Stimulated activated naive B cell treated with anti-CD40 and anti-IgM and Interleukin-4, amounts not matched to agents 10 μg/mL and 1 μg/mL and 100 μg/mL, for 72 hours (primary cell): Measurements from ENCODE around the gene NCKAP5.

Experiments used
- ATAC-seq, 2 donors: fragments of 150-1000 bp; cut with Tn5 transposase; replicated peaks; 2 replicates each; pipeline ENCODE4 v1.10.0; 2021; ENCODE audit warnings: moderate library complexity in 1 of 2
- DNase-seq: peaks from one replicate; pipeline ENCODE4 v3.0.0; 2021
- H3K27ac Mint-ChIP-seq: one replicate; pipeline ENCODE4 v1.8.0; 2022; ENCODE audit warnings: mild to moderate bottlenecking, mixed read lengths
- H3K27me3 Mint-ChIP-seq, 2 donors: one replicate each; pipeline ENCODE4 v1.8.0; 2022; ENCODE audit warnings: mixed read lengths in 2 of 2
- H3K36me3 Mint-ChIP-seq, 2 donors: one replicate each; pipeline ENCODE4 v1.8.0; 2022; ENCODE audit warnings: mixed read lengths in 2 of 2, mild to moderate bottlenecking in 1 of 2
- H3K4me1 Mint-ChIP-seq, 2 donors: one replicate each; pipeline ENCODE4 v1.8.0; 2022; ENCODE audit warnings: mixed read lengths in 2 of 2, mild to moderate bottlenecking in 1 of 2
- H3K4me3 Mint-ChIP-seq, 2 donors: one replicate each; pipeline ENCODE4 v1.8.0; 2022; ENCODE audit warnings: mild to moderate bottlenecking in 2 of 2, mixed read lengths in 2 of 2, moderate library complexity in 1 of 2
- H3K9me3 Mint-ChIP-seq, 2 donors: one replicate each; pipeline ENCODE4 v1.8.0; 2022; ENCODE audit warnings: mixed read lengths in 2 of 2, mild to moderate bottlenecking in 1 of 2

Gene NCKAP5

GRCh38 chr2:133415210-133415876, 152.9 kb downstream of the NCKAP5 start:
- H3K4me3 Mint-ChIP-seq: no peak overlapping the region
- H3K27ac Mint-ChIP-seq: no peak overlapping the region
- H3K36me3 Mint-ChIP-seq: no peaks in the 10 kb centered on the region
- DNase-seq (no peak), ATAC-seq (no peak)
- H3K4me1 Mint-ChIP-seq: no peaks in the 10 kb centered on the region
- H3K9me3 Mint-ChIP-seq: peaks cover 0 to 3% of the 10 kb centered on the region in 2 donors
- peaks cover 0 to 8% of the 10 kb centered on the region in 2 donors for H3K27me3 Mint-ChIP-seq

- no peak overlapping the region for H3K4me3 Mint-ChIP-seq
- no peaks in the 10 kb centered on the region for H3K36me3 Mint-ChIP-seq
- H3K4me1 Mint-ChIP-seq: no peaks in the 10 kb centered on the region
- DNase-seq (no peak), ATAC-seq (no peak)
- H3K27me3 Mint-ChIP-seq: peaks cover 0 to 8% of the 10 kb centered on the region in 2 donors
- peaks cover 0 to 3% of the 10 kb centered on the region in 2 donors for H3K9me3 Mint-ChIP-seq
- no peak overlapping the region for H3K27ac Mint-ChIP-seq
Observed at GRCh38 chr2:133414486-133415209, 153.6 kb downstream of the NCKAP5 start.

GRCh38 chr2:133413863-133414262, 154.4 kb downstream of the NCKAP5 start:
- H3K36me3 Mint-ChIP-seq: no peaks in the 10 kb centered on the region
- peaks cover 0 to 3% of the 10 kb centered on the region in 2 donors for H3K9me3 Mint-ChIP-seq
- H3K4me3 Mint-ChIP-seq: no peak overlapping the region
- H3K27ac Mint-ChIP-seq: no peak overlapping the region
- ATAC-seq: no peak
- H3K4me1 Mint-ChIP-seq: no peaks in the 10 kb centered on the region
- peaks cover 0 to 8% of the 10 kb centered on the region in 2 donors for H3K27me3 Mint-ChIP-seq
- DNase-seq: no peak

GRCh38 chr2:133412694-133413093, 155.6 kb downstream of the NCKAP5 start:
- Mint-ChIP-seq H3K27ac (no peak overlapping the region), H3K9me3 (peaks cover 0 to 3% of the 10 kb centered on the region in 2 donors), H3K4me1 (no peaks in the 10 kb centered on the region), H3K27me3 (peaks cover 0 to 8% of the 10 kb centered on the region in 2 donors), H3K4me3 (no peak overlapping the region), H3K36me3 (no peaks in the 10 kb centered on the region)
- DNase-seq (no peak), ATAC-seq (no peak)

GRCh38 chr2:133411857-133412256, 156.4 kb downstream of the NCKAP5 start:
- H3K27ac Mint-ChIP-seq: no peak overlapping the region
- no peak for ATAC-seq
- no peaks in the 10 kb centered on the region for H3K4me1 Mint-ChIP-seq
- DNase-seq: no peak
- no peaks in the 10 kb centered on the region for H3K36me3 Mint-ChIP-seq
- H3K9me3 Mint-ChIP-seq: no peaks in the 10 kb centered on the region
- H3K4me3 Mint-ChIP-seq: no peak overlapping the region
- H3K27me3 Mint-ChIP-seq: no peaks in the 10 kb centered on the region

GRCh38 chr2:133411101-133411500, 157.2 kb downstream of the NCKAP5 start:
- Mint-ChIP-seq H3K4me3 (no peak overlapping the region), H3K9me3 (no peaks in the 10 kb centered on the region)
- no peak for ATAC-seq

GRCh38 chr2:133409581-133410285, 158.5 kb downstream of the NCKAP5 start:
- H3K4me3 Mint-ChIP-seq: no peak overlapping the region
- H3K4me1 Mint-ChIP-seq: no peaks in the 10 kb centered on the region
- H3K27me3 Mint-ChIP-seq: no peaks in the 10 kb centered on the region
- DNase-seq (no peak), ATAC-seq (no peak)
- H3K27ac Mint-ChIP-seq: no peak overlapping the region
- H3K9me3 Mint-ChIP-seq: no peaks in the 10 kb centered on the region
- H3K36me3 Mint-ChIP-seq: no peaks in the 10 kb centered on the region

More at GRCh38 chr2:133411101-133411500, 157.2 kb downstream of the NCKAP5 start:
- H3K4me1 Mint-ChIP-seq: no peaks in the 10 kb centered on the region
- DNase-seq: no peak
- H3K36me3 Mint-ChIP-seq: no peaks in the 10 kb centered on the region
- no peaks in the 10 kb centered on the region for H3K27me3 Mint-ChIP-seq
- H3K27ac Mint-ChIP-seq: no peak overlapping the region

GRCh38 chr2:133408671-133409070, 159.6 kb downstream of the NCKAP5 start:
- ATAC-seq (no peak), DNase-seq (no peak)
- no peaks in the 10 kb centered on the region for H3K27me3 Mint-ChIP-seq
- H3K4me1 Mint-ChIP-seq: no peaks in the 10 kb centered on the region
- no peak overlapping the region for H3K27ac Mint-ChIP-seq
- H3K9me3 Mint-ChIP-seq: no peaks in the 10 kb centered on the region
- H3K4me3 Mint-ChIP-seq: no peak overlapping the region
- no peaks in the 10 kb centered on the region for H3K36me3 Mint-ChIP-seq

GRCh38 chr2:133407341-133407740, 160.9 kb downstream of the NCKAP5 start:
- no peak overlapping the region for H3K4me3 Mint-ChIP-seq
- H3K27me3 Mint-ChIP-seq: no peaks in the 10 kb centered on the region
- no peak overlapping the region for H3K27ac Mint-ChIP-seq
- H3K36me3 Mint-ChIP-seq: no peaks in the 10 kb centered on the region
- no peaks in the 10 kb centered on the region for H3K9me3 Mint-ChIP-seq
- no peak for DNase-seq
- H3K4me1 Mint-ChIP-seq: no peaks in the 10 kb centered on the region
- ATAC-seq: no peak

- ATAC-seq: no peak
- DNase-seq: no peak
- H3K27me3 Mint-ChIP-seq: no peaks in the 10 kb centered on the region
- no peak overlapping the region for H3K27ac Mint-ChIP-seq
- H3K9me3 Mint-ChIP-seq: no peaks in the 10 kb centered on the region
- H3K4me1 Mint-ChIP-seq: no peaks in the 10 kb centered on the region
- H3K4me3 Mint-ChIP-seq: no peak overlapping the region
- no peaks in the 10 kb centered on the region for H3K36me3 Mint-ChIP-seq
Observed at GRCh38 chr2:133405252-133405651, 163.0 kb downstream of the NCKAP5 start.

GRCh38 chr2:133400411-133400810, 167.9 kb downstream of the NCKAP5 start:
- Mint-ChIP-seq H3K4me3 (no peak overlapping the region), H3K27ac (no peak overlapping the region), H3K4me1 (no peaks in the 10 kb centered on the region), H3K36me3 (no peaks in the 10 kb centered on the region), H3K27me3 (no peaks in the 10 kb centered on the region), H3K9me3 (no peaks in the 10 kb centered on the region)
- DNase-seq: no peak
- ATAC-seq: no peak

- Mint-ChIP-seq H3K9me3 (peaks cover 3 to 6% of the 10 kb centered on the region in 2 donors), H3K36me3 (peaks cover 0 to 3% of the 10 kb centered on the region in 2 donors), H3K4me1 (no peaks in the 10 kb centered on the region), H3K27me3 (no peaks in the 10 kb centered on the region), H3K4me3 (no peak overlapping the region), H3K27ac (no peak overlapping the region)
- DNase-seq (no peak), ATAC-seq (no peak)
Observed at GRCh38 chr2:133393895-133394294, 174.4 kb downstream of the NCKAP5 start.

- no peak overlapping the region for H3K27ac Mint-ChIP-seq
- no peak overlapping the region for H3K4me3 Mint-ChIP-seq
- no peak for ATAC-seq
- H3K36me3 Mint-ChIP-seq: peaks cover 0 to 3% of the 10 kb centered on the region in 2 donors
- H3K4me1 Mint-ChIP-seq: no peaks in the 10 kb centered on the region
- DNase-seq: no peak
- H3K27me3 Mint-ChIP-seq: no peaks in the 10 kb centered on the region
- peaks cover 3 to 10% of the 10 kb centered on the region in 2 donors for H3K9me3 Mint-ChIP-seq
Observed at GRCh38 chr2:133390156-133390555, 178.1 kb downstream of the NCKAP5 start.

- Mint-ChIP-seq H3K4me3 (no peak overlapping the region), H3K27me3 (no peaks in the 10 kb centered on the region), H3K9me3 (peaks cover 3 to 9% of the 10 kb centered on the region in 2 donors), H3K36me3 (peaks cover 0 to 3% of the 10 kb centered on the region in 2 donors), H3K27ac (no peak overlapping the region), H3K4me1 (no peaks in the 10 kb centered on the region)
- ATAC-seq: no peak
- DNase-seq: no peak
Observed at GRCh38 chr2:133389569-133389968, 178.7 kb downstream of the NCKAP5 start.

- no peak overlapping the region for H3K4me3 Mint-ChIP-seq
Observed at GRCh38 chr2:133382566-133382965, 185.7 kb downstream of the NCKAP5 start.

More at GRCh38 chr2:133382566-133382965, 185.7 kb downstream of the NCKAP5 start:
- Mint-ChIP-seq H3K4me1 (no peaks in the 10 kb centered on the region), H3K9me3 (peaks cover 4 to 7% of the 10 kb centered on the region in 2 donors), H3K36me3 (no peaks in the 10 kb centered on the region), H3K27ac (no peak overlapping the region), H3K27me3 (no peaks in the 10 kb centered on the region)
- no peak for ATAC-seq
- no peak for DNase-seq
